HG03095 (cell line): ENCODE results near the gene SUSD3.
A peak's percentile ranks its signal among the peaks of the same experiment; 100 is the strongest.
"Not testable (repeated sequence)": the region's sequence is repeated elsewhere in the genome, so short reads cannot be mapped to it uniquely, and the experiment has no call there.

Experiments used
- ATAC-seq: cut with Tn5 transposase; IDR thresholded peaks from one replicate; pipeline ENCODE4 v1.9.1; 2021; ENCODE audit warnings: moderate library complexity; ENCODE audit not compliant: unreplicated experiment

The SUSD3 gene

DNA sequence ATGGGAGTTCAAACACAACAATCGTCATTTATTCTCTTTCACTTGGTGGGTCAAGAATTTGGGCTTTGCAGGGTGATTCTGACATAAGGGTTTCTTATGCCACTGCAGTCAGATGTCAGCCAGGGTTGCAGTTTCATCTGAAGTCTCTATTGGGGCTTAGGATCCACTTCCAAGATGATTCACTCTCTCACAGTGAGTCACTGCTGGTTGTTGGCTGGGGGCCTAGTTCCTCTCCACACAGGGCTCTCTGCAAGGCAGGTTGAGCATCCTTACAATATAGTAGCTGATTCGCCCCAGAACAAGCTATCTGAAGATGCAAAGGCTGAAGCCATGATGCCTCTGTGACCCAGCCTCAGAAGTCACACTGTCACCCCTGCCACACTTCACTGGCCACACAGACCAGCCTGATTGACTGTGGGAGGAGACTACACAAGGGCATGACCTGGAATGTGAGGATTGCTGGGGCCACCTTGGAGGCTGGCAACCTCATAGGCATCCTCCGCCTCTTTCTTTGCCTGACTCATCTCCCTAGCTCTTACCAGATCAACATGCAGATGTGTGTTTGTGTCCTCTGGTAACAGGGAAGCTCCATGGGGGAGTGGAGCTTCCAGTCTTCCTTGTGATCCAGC is 33.1 kb downstream of the SUSD3 start:
- ATAC-seq = no peak

DNA sequence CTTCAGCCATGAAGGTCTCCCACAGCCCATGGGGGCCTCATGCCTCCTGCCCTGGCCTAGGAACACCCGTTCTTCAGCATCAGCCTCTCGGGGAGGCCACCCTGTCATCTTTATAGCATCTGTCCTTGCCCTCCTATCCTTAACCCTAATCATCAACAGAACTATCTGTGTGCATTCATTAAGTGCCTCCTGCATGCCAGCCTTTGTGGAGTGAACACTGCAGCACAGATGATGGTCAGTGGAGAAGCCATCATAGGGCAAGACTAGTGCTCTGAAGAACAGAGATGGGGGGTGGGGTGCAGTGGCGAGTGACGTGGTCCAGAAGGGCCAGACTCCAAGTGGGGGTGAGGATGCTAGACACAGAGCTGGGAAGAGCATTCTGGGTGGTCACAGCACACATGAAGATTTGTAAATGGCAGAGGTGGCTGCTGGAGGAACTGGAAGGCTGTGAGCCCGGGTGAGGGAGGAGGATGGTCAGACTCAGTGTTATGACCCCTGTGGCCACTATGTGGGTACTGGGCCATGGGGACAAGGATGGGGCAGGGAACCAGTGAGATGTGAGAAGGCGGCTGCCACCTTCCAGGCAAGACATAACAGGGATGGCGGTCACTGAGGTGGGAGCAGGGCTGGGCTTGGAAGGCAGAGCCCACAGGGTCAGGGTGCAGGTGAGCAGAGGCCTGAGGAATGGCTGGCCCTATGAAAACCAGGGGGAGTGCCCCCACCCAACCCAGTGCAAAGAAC is 33.9 kb downstream of the SUSD3 start:
- no peak for ATAC-seq

DNA sequence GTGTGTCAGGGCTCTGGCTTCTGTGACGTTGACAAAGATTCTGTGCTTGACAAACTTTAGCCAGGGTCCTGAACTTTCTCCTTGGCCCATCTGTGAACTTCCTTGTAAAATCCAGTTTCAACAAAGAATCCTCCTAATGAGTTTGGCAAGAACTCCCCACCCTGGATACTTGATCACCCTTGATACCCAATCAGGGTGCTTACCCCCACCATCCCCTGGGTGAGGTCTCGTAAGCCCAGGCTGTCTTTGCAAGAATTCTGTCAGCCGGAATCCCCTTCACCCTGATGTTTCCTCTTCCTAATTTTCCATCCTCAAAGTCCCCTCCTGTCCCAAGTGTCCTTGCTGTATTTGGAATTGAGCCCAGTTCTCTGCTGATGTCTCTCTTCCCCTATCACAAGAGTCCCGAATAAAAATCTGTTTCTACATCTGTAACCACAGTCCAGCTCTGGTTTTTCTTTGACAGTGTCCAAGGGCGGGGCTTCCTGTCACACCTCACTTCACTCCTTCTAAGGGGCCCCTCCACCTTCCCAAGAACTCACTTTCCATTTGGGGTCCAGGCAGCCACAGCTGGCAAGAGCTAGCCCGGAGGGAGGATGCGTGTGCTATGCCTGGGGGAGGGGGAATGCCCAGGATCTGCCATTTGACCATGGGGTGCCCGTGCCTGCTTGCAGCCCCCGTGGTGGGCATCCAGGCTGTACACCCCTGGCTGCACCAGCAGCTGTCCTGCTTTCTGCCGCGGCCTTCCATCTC is 34.8 kb downstream of the SUSD3 start:
- no peak for ATAC-seq

DNA sequence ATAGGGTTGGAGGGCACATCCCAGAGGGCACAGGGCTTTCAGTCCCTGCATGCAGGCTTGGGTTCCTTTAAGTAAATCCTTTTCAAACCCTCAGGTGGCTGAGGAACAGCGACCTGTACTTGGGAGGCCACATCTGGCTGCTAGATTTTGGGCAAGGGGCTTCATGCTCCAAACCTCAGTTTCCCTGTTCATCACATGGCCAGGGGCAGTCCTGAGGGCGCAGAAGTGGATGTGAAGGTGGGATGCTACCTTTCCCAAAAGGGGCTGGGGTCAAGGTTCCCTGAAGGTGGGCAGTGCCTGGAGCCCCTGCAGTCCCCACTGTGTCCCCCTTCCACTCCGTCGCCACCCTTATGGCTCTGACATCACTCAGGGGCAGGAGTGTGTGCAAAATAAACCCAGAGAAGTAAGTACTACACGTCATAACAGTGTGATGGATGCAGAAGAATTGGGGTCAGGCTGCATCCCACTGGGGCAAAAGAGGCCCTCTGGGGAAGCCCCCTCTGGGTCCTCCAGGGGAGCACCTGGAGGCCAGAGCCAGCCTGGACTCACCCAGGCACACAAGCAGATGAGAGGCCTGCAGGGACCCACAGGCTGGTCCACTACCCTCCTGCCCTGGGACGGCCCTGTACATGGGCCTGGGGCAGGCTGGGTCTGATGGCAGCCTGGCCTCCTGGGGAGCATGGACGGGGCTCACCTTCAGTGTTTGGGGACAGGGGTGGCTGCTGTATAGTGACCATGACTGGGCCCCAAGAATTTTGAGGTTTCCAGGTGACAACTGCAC is 35.6 kb downstream of the SUSD3 start:
- no peak for ATAC-seq

DNA sequence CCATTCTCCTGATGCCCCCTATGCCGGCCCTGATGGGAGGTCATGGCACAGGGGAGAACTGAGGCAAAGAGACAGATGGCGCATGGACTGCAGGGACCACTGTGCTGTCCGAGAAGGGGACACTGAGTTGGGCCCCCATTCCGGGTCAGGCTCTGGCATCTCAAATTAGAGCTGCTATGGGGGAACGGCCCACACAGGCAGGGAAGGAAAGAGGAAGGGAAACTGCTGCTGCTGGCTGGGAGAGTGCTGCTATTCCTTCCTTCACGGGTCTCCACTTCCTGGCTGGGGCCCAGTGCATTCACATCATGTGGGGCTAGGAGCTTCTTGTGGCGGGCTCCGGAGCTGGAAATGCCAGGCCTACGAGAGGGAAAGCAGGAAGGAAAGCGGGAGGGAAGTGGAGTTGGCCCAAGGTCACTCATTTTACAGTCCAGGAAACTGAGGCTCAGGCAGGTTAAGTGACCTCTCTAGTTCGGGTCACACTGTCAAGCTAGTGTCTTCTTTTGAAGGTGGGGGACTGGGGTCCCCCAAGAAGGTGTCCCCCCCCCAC is 36.2 kb downstream of the SUSD3 start:
- ATAC-seq = no peak

DNA sequence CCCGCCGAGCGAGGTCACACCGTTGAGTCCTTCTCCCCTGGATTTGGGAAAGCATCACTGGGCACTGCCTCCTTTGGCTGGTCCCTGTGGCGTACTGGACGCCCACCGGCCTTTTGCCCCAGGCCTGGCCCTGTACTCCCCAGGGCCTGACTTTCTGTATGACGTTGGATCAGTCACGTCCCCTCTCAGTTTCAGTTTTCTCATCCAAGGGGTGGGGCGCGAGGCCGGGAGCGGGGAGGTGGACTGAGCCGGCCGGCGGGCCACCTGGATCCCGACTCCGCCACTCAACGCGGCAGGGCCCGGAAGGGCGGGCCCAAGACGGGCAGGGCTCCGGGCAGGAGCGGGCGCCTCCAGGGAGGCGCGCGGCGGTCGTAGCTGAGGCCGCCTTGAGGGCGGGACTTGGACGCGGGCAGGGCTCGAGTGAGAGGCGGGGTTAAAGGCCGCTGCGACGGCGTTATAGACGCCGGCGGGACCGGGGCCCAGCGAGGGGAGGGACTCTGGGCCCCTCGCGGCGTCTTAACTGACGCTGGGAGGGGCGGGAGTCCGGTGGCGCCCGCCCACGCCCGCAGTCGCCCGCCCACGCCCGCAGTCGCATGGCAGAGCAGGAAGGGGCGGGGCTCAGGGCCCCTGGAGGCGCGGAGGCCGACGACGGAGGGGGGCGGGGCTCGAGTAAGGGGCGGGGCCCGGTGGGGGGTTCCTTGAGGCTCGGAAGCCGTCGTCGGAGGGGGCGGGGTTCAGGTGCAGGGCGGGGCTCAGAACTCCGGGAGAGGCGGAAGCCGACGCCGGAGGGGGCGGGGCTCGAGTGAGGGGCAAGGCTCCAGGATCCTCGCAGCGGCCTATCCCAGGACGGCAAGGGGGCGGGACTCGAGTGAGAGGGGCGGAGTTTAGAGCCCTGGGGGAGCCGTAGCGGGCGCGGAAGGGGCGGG is 37.0 kb downstream of the SUSD3 start:
- ATAC-seq = peak; percentile 58

DNA sequence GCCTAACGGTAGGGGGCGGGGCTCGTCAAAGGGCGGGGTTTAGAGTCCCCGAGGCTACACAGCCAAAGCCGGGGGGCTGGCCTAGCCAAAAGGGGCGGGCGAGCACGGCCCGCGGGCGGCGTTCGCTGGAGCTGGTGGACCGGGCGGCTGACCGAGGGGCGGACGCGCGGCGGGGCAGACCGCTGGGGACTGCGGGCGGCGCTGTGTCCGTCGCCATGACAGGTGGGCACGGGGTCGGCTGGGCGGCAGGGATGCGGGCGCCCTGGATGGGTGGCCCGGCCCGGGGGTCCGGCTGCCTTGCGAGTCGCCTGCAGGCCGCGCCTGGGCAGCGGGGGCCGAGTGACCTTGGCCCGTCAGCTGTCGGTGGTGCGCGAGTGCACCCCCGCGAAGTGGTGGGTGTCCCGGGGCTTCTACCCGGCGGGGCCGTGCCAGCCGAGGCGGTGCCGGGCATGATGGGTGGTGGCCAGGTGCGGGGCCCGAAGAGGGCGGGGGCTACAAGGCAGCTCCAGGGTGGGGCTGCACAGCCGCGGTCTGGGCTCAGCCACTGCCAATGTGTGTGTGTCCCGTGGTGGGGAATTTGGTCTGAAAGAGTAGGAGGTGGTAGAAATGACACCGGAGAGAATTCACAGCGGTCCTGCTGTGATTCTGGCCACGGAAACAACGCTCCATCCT is 37.8 kb downstream of the SUSD3 start, which contains the start of gene CARD19:
Gene CARD19, plus strand, starts transcription at position 87 of the 672 bp plus-strand sequence. Its CDS starts 129 bp downstream, at position 216.
- peak; percentile 35 for ATAC-seq

DNA sequence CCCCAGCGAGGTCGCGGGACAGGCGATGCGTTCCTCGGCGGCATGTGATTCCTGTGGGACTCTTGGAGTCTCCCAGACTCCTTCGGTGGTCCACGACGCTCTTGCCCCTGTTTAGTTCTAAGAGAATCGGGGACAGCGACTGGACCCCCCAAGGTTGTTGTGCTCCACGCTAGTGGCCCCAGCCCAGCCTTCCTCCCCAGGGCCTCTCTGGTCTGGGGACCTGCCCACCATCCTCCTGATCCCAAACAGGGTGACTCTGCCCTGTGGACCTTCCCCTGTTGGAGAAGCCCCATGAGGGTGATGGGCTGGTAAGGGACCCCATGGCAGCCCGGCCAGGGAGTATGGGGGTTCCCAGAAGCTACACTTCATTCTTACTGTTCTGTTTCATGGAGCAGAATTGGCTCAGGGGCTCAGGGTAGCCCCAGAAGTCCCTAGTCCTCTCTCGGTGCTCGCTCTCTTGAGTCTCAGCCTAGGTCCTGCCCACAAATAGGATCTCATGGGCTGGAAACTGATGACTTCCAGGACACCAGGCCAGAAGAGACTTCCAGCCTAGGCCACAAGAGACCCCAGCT is 38.4 kb downstream of the SUSD3 start:
- no peak for ATAC-seq

DNA sequence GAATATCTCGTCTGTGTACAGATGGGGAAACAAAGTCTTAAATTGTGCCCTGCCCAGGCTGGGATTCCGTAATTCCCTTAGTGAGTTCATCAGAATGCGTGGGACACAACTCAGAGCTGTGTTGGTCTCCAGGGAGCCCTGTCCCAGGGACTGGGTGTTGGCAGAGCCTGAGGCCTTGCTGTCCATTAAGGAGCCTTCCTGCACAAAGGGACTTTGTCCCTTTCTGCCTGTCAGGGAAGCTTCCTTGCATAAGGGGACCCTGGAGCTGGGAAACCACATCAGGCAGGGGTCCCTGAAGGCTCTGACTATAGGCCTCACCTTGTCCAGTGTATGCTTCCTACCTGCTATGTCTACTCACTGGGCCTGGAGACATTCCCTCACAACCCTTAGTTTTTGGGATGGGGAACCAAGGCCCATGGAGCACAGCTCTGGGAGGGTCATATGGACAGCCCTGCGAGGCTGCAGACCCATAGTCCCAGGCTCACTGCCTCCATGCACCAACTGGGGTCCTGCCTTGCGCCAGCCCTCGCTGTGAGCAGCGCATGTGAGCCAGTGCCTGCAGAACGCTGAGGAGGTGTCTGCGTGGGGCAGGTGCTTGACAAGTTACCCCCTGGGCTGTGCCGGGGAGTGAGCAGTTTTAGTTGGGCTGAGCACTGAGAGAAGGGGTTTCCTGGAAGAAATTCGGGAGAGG is 39.2 kb downstream of the SUSD3 start:
- no peak for ATAC-seq

DNA sequence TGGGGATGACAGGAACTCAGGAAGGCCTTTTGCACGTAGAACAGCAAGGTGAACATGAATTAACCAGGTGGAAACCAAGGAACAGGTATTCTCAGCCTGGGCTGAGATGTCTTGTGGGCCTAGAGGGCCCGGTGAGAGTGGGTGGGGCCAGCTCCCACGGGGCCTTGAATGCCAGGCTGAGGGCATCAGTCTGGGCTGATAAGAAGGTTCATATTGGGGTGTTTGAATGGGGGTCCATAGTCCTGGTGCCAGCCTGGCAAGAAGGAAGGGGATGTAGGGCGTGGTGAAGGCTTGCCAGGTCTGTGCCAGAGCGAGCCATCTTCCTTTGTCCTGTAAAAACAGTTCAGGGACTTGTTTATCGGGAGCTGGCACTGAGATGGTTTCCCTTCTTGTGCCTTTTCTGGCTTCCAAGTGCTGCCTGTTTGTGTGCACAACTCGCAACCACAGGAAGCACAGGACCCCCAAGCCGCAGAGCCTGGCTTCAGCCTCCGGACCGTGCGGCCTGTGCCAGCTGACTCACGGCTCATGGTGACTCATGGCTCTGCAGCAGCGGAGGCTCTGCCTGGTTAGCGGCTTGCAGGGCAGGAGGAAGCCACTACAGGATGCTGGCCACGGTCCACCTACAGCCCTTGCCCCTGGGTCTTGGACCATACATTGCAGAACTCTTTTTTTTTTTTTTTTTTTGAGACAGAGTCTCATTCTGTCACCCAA is 39.9 kb downstream of the SUSD3 start:
- ATAC-seq = no peak

DNA sequence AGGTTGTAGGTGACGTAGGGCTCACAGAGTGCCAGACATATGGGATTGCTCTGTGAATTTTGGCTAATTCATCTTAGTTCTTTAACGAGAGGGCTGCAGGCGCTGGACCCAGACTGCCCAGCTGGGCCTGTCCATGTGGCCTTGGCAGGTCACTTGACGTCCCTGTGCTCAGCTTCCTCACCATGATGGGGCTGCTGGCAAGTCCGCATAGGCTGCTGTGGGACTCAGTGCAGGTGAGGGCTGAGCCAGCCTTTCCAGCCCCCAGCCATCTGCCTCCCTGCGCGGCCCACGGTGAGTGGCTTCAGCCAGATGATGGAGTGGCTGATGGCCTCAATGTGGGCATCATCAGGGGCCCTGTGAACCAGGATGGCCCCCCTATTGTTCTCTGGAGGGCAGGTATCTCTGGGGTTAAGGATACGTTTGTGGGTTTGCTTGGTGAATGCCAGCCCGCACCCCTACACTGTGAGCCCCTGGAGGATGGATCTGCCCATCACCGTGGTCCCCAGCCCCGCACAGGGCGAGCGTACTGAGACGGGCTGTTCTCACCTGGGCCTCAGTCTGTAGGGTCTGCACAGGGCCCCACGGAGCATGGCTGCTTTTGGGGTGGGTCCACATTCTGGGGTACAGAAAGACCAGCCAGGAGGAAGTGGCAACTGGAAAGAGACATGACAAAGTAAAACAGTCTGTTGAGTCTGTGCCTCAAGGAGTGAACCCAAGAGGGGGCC is 41.2 kb downstream of the SUSD3 start:
- ATAC-seq = no peak

DNA sequence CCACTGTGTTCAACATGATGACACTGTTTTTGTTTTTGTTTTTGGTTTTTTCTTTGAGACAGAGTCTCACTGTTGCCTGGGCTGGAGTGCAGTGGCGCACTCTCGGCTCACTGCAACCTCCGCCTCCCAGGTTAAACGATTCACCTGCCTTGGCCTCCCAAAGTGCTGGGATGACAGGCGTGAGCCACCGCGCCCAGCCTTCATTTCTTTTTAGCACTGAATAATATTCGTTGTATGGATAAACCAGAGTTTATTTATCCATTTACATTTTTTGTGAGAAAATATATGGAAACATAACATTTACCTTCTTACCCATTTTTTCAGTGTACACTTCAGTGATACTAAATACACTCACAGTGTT is 41.8 kb downstream of the SUSD3 start:
- no peak for ATAC-seq

DNA sequence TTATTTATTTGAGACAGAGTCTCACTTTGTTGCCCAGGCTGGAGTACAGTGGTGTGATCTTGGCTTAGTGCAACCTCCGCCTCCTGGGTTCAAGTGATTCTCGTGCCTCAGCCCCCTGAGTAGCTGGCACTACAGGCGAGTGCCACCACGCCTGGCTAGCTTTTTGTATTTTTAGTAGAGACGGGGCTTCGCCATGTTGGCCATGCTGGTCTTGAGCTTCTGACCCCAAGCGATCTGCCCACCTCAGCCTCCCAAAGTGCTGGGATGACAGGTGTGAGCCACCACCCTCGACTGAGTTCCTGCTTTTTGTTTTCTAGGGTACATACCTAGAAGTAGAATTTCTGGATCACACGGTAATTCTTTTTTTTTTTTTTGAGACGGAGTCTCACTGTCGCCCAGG is 42.6 kb downstream of the SUSD3 start:
- not testable (repeated sequence) for ATAC-seq

DNA sequence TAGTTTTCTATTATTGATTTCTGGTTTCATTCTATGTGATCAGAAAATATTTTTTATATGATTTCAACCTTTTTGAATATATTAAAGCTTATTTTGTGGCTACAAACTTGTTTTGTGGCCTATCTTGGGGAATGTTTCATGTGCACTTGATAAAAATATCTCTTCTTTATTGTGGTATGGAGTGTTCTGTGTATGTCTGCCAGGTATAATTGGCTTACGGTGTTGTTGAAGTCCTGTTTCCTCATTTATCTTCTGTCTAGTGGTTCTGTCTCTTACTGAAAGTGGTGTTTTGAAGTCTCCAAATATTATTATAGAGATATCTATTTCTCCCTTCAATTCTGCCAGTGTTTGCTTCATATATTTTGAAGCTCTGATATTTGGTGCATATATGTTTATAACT is 47.1 kb downstream of the SUSD3 start:
- no peak for ATAC-seq

DNA sequence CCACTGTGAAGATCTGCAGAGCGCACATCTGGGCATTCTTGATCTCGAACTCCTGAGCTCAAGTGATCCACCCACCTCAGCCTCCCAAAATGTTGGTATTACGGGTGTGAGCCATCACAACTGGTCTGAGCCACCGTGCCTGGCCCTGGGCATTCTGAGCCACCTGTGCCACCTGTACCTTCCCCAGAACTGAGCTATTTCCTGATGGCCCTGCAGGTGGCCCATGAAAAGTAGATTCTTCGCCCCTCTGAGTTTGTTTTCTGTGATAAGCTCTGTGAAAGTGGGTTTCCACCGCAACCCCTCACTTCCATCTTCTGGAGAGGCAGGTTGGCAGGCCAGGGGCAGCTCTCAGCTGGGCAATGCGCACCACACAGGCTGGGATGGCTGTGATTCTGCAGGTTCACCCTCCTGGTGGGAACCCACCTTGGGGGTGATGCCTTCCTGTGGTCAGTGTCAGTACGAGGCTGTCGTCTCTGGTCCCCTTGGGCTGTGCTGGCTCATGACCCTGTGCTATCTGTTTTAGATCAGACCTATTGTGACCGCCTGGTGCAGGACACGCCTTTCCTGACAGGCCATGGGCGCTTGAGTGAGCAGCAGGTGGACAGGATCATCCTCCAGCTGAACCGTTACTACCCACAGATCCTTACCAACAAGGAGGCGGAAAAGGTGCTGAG is 48.8 kb downstream of the SUSD3 start:
- no peak for ATAC-seq

DNA sequence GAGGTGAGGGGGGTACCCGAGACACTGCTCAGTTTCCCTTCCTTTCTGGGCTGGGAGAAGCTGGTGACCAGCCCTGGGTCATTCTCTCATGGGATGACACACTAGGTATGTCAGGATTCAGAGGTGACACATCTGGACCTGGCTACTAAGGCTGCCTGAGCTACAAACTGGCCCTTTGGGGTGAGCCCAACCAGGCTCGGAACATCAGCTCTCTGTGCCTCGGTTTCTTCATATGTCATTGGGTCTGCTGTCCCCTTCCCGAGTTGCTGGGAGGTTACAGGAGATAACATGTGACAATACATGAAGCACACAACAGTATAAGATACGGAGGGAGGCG is 49.3 kb downstream of the SUSD3 start:
- ATAC-seq = no peak
